CD4-positive, alpha-beta T cell treated with Interleukin-15 for 4 hours (primary cell): Measurements from ENCODE around the gene CD276.
"Not testable (repeated sequence)": the region's sequence is repeated elsewhere in the genome, so short reads cannot be mapped to it uniquely, and the experiment has no call there.

Experiments used
- DNase-seq: peaks from one replicate; pipeline ENCODE4 v3.0.0-alpha.2; 2020; ENCODE audit warnings: low spot score

Gene CD276

DNA sequence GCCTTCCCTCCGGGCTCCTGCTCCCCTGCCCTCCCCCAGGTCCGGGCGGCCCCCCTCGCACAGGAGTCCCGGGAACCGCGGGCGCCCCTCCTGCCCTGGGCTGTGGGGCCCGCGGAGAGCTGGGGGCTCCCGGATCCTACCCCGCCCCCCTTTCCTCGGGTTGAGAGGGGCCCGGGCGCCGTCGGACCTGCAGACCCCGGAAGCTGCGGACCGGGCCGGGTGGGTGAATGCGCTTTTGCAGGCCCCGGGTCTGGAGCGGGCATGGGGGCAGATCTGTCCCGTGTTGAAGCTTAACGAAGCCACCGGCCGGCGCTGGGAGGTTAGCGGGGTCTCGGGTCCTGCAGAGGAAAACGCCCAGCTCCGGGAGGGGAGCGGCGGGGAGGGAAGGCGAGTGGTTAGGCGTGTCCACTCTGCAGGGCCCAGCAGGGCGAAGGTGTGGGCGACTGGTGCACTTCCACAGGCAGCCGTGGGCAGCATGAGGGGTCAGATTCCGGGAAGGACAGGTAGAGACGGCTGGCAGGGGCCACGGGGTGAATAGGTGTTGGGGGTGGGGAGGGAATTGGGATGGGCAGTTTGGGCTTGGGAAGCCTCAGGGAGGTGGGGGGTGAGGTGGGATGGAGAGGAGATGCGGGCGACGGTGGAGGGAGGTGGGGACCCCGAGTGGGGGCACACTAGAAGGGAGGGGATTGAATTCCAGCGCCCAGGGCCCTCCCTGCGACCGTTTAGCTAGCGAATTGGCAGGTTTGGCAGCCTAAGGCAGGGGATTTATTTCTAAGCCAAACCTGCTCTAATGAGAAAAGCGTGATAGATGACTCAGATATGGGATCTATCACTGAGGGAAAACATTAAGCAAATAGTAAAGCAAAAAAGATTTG is 635 bp downstream of the CD276 start:
- DNase-seq: no peak

- DNase-seq: no peak
Measured at GRCh38 chr15:73685981-73686380, 1.8 kb downstream of the CD276 start.

DNA sequence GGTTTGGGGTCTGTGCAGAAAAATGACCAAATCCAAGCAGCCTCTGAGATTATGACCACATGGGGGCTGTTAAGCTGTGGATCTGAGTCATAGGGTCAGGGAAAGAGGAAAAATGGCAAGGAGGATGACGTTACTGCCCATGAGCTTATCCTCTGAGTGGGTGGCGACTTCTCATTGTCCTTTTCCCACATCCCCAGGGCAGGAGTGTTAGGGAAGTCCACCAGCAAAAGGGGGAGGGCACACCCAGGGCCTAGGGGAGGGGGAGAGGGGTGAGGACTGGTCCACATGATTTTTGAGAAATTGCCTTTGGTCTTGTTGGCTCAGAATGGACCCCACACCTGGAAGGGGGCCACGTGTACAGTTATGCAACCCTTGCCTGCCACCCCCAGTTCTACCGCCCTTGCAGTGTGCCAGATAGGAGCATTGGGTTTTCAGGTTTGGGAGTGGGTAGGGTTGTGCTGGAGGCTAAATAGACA is 2.6 kb downstream of the CD276 start:
- no peak for DNase-seq

DNA sequence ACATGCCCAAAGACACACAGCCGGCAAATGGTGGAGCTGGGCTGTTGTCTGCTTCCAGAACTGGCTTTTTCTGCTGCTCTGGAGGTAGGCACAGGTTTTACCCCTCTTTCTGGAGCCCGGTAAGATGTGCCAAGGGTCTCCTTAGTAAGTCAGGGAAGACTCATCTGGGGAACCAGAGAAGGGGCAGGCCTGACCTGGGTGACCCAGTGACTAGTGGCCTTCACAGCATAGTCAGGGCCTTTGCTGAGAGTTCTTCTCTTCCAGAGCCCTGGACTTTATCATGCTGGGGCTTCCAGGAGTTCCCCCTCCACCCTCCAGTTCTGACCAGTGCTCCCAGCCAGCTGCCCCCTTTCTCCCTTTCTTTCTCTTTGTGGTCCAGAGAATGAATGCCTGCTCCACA is 3.2 kb downstream of the CD276 start:
- no peak for DNase-seq

- DNase-seq: no peak
Measured at GRCh38 chr15:73688455-73688854, 4.3 kb downstream of the CD276 start.

- DNase-seq: no peak
Measured at GRCh38 chr15:73691396-73691795, 7.2 kb downstream of the CD276 start.

DNA sequence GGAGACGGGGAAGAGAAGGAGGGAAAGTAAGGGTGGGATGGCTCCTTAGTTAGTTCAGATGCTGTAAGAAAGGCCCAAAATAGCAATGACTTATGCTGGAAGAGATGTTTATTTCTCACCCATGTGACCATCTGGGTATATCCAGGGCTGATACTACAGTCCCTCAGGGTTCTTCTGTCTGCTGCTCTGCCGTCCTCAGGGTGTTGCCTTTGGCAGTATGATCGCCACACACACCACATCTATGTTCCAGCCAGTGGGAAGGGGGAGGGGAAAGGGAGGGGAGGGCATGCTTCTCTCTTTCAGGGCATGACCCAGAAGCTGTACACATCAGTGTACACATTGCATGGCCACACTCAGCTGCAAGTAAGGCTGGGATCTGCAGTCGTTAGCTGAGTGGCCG is 10.2 kb downstream of the CD276 start:
- DNase-seq: no peak

DNA sequence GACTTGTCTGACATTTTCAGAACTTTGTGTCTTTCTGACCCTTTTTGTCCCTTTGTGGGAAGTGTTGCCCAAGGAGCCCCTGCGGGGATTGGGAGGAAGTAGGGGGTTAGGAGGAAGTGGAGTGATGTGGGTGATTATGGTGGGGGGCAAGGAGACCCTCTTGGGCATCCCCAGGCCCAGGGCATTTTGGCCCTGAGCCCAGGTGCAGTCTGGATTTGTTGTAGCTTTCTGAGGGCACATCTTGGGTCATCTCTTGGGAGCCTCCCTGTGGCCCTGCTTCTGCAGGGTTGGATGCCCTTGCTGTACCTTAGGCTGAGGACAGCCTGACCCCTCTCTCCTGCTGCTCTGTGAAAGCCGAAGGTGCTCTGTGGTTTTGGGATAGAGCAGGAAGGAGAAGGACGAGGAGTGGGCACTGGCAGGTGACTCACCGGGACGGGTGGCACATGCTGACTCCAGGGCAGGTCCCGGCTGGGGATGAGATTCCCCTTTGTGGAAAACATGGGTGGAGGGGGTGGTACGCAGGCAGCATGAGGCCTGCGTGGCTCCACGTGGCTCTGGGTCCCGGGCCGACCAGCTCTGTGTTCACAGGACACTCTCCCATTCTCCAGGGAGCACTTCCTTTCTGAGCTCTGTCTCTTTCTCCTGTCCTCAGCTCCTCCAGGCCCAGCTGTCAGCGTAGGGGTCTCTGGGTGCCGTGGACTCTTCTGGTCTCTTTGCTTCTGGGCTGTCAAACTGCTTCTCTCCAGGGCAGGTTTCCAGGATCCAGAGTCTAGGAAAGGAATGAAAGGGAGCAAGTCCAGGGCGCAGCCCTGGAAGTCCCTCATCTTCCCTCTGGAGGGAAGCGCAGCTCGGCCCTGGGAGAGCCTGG is 11.8 kb downstream of the CD276 start:
- DNase-seq: no peak

GRCh38 chr15:73696641-73697001 is 12.4 kb downstream of the CD276 start:
- DNase-seq: no peak

DNA sequence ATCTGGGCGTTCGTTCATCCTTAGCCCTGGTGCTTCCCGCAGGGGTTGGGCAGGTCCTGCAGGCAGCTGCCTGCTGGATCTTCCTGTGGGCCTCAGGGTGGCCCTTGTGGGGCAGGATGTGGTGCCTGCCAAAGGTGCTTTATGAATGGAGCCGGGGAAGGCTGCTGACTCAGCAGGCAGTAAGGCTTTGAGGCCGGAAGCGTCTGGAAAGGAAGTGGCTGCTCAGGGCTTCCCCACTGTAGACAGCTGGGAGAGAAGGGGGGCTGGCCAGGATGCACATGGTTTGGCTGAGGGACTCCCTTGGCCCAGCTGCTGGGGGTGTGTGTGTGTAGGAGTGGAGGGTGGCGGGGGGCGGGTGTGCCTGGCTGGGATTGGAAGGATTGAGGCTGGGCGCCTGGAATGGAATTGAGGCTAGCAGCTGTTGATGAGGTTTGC is 12.9 kb downstream of the CD276 start:
- peak; percentile 70 for DNase-seq

GRCh38 chr15:73699249-73700040 is 15.3 kb downstream of the CD276 start:
- no peak for DNase-seq

GRCh38 chr15:73700041-73700842 is 16.1 kb downstream of the CD276 start:
- DNase-seq: peak; percentile 76

DNA sequence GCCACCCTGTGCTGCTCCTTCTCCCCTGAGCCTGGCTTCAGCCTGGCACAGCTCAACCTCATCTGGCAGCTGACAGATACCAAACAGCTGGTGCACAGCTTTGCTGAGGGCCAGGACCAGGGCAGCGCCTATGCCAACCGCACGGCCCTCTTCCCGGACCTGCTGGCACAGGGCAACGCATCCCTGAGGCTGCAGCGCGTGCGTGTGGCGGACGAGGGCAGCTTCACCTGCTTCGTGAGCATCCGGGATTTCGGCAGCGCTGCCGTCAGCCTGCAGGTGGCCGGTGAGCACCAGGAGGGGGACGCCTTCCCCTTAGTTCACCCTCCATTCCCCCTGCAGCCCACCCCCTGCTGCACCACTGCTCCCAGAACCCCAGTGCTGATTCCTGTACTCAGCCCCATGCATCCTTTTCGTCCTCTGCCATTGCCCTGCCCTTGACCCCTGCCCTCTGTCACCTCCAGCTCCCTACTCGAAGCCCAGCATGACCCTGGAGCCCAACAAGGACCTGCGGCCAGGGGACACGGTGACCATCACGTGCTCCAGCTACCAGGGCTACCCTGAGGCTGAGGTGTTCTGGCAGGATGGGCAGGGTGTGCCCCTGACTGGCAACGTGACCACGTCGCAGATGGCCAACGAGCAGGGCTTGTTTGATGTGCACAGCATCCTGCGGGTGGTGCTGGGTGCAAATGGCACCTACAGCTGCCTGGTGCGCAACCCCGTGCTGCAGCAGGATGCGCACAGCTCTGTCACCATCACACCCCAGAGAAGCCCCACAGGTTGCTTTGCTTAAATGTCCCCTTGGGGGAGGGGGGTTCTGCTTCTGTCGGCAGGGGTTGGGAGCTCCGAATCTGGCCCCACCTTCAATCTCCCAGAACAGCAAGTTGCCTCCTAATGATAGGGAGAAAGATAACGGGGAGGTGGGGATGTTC is 18.4 kb downstream of the CD276 start:
- DNase-seq: not testable (repeated sequence)

DNA sequence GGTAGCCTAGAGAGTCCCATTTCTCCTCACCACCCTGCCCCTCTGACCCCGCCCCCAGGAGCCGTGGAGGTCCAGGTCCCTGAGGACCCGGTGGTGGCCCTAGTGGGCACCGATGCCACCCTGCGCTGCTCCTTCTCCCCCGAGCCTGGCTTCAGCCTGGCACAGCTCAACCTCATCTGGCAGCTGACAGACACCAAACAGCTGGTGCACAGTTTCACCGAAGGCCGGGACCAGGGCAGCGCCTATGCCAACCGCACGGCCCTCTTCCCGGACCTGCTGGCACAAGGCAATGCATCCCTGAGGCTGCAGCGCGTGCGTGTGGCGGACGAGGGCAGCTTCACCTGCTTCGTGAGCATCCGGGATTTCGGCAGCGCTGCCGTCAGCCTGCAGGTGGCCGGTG is 19.4 kb downstream of the CD276 start:
- not testable (repeated sequence) for DNase-seq

GRCh38 chr15:73704142-73704868 is 20.1 kb downstream of the CD276 start:
- DNase-seq: not testable (repeated sequence)

DNA sequence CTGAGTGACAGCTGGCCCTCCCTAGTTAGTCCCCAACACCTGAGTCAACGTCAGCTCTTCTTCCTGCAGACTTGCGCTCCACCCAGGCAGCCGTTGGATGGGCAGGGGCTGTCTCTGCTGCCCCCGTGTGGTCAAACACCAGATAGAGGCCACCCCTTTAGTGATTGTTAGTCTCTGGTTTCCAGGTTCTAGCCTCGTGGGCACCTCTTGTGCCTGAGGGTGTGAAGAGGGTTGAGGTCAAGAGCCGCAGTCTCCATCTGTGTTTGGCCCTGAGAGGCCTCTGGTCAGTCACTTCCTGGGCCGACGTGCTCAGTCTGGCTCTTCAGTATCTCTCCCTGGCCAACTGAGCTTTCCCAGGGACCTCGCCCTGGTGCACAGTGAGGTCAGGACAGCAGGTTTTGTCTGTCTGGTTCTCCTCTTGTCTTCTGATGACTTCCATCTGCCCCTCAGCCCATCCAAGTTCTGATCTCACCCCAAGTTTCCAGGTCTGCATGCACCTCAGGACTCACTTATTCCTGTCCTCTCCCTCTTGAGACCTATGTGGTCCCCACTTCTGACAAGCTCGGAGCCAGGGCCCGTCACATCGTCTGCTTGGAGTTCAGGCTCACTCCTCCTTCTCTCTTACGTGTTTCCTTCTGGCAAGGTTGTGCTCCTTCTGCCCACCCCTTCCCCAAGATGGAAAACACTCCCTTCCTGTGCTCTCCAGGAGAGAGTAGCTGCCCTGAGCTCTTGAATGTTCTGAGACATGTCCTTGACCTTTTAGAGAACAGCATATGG is 20.9 kb downstream of the CD276 start:
- peak; percentile 51 for DNase-seq

GRCh38 chr15:73708691-73709090 is 24.5 kb downstream of the CD276 start:
- no peak for DNase-seq

- DNase-seq: no peak
Measured at GRCh38 chr15:73709241-73709640, 25.1 kb downstream of the CD276 start.

GRCh38 chr15:73709686-73710085 is 25.5 kb downstream of the CD276 start:
- DNase-seq: no peak
